Mesendoderm (in vitro differentiated cells): ENCODE results near the gene IFT81.

Source experiments
- DNase-seq: peaks from one replicate; pipeline ENCODE4 v3.0.0; 2013
- H2AK5ac ChIP-seq: 2 replicates; pipeline ENCODE4 v1.6.1; 2013; ENCODE audit warnings: low read length, inconsistent platforms
- H2BK120ac ChIP-seq: 2 replicates; pipeline ENCODE4 v1.6.1; 2013; ENCODE audit warnings: low read depth, mild to moderate bottlenecking, low read length, moderate library complexity, mixed read lengths
- H2BK15ac ChIP-seq: replicated peaks from 2 replicates; pipeline ENCODE4 v1.6.1; 2013; ENCODE audit warnings: low read depth, mild to moderate bottlenecking, moderate library complexity
- H2BK5ac ChIP-seq: 2 replicates; pipeline ENCODE4 v1.6.1; 2013; ENCODE audit warnings: low read length, inconsistent platforms
- H3K18ac ChIP-seq: 2 replicates; pipeline ENCODE4 v1.6.1; 2013; ENCODE audit warnings: mild to moderate bottlenecking, low read length, mixed read lengths
- H3K23ac ChIP-seq: one replicate; pipeline ENCODE4 v1.6.1; 2013; ENCODE audit warnings: low read length
- H3K27ac ChIP-seq: 2 replicates; pipeline ENCODE4 v1.5.1; 2013; ENCODE audit warnings: low read depth, mild to moderate bottlenecking, inconsistent platforms, low read length, moderate library complexity
- H3K27me3 ChIP-seq: 2 replicates; pipeline ENCODE4 v1.6.1; 2013; ENCODE audit warnings: low read length, control low read depth, mild to moderate bottlenecking, inconsistent platforms; ENCODE audit not compliant: insufficient read depth, poor library complexity
- H3K36me3 ChIP-seq: 2 replicates; pipeline ENCODE4 v1.6.1; 2013; ENCODE audit warnings: low read length, inconsistent platforms; ENCODE audit not compliant: control insufficient read depth, insufficient read depth
- H3K4ac ChIP-seq: one replicate; pipeline ENCODE4 v1.6.1; 2013; ENCODE audit warnings: low read depth, mild to moderate bottlenecking, low read length, moderate library complexity
- H3K4me1 ChIP-seq: 2 replicates; pipeline ENCODE4 v1.6.1; 2013; ENCODE audit warnings: low read depth, low read length, inconsistent platforms; ENCODE audit not compliant: control insufficient read depth
- H3K4me2 ChIP-seq: 2 replicates; pipeline ENCODE4 v1.6.1; 2013; ENCODE audit warnings: low read length
- H3K4me3 ChIP-seq: 2 replicates; pipeline ENCODE4 v1.5.1; 2013; ENCODE audit warnings: mild to moderate bottlenecking, low read length
- H3K56ac ChIP-seq: one replicate; pipeline ENCODE4 v1.6.1; 2013; ENCODE audit warnings: low read length
- H3K79me1 ChIP-seq: 2 replicates; pipeline ENCODE4 v1.6.1; 2013; ENCODE audit warnings: low read length, inconsistent platforms
- H3K79me2 ChIP-seq: 2 replicates; pipeline ENCODE4 v1.6.1; 2013; ENCODE audit warnings: mild to moderate bottlenecking, low read length; ENCODE audit not compliant: control insufficient read depth, insufficient read depth
- H3K9ac ChIP-seq: 2 replicates; pipeline ENCODE4 v1.6.1; 2013; ENCODE audit warnings: low read length, inconsistent platforms
- H4K5ac ChIP-seq: one replicate; pipeline ENCODE4 v1.6.1; 2013; ENCODE audit warnings: low read length
- H4K8ac ChIP-seq: one replicate; pipeline ENCODE4 v1.6.1; 2013; ENCODE audit warnings: low read depth, mild to moderate bottlenecking, control low read depth, low read length, moderate library complexity
- WGBS: extraction: QIAGEN DNeasy Blood & Tissue Kit; methylation state at CpG from one replicate; pipeline ENCODE4 v1.1.7; 2013; ENCODE audit warnings: low lambda C conversion rate, missing lambda C conversion rate; ENCODE audit not compliant: insufficient coverage; ENCODE audit errors: extremely low coverage; 5-methylcytosine and 5-hydroxymethylcytosine counted together

IFT81 gene

GRCh38 chr12:110262442-110263388, 138.6 kb downstream of the IFT81 start:
- no peak overlapping the region for H3K27ac ChIP-seq
- no peaks in the 10 kb centered on the region for H3K79me1 ChIP-seq
- no peaks in the 10 kb centered on the region for H3K27me3 ChIP-seq
- H2BK5ac ChIP-seq = no peak overlapping the region
- H3K4me3 ChIP-seq = no peak overlapping the region
- DNase-seq = no peak
- no peak overlapping the region for H3K4me2 ChIP-seq
- WGBS = no CpG with 5 or more reads among the region's 17 CpGs
- H2BK120ac ChIP-seq = no peak overlapping the region
- H3K56ac ChIP-seq = no peak overlapping the region
- H3K36me3 ChIP-seq = no peaks in the 10 kb centered on the region
- H2AK5ac ChIP-seq = no peak overlapping the region
- no peaks in the 10 kb centered on the region for H3K79me2 ChIP-seq
- H4K5ac ChIP-seq = no peak overlapping the region
- H3K4me1 ChIP-seq = no peaks in the 10 kb centered on the region
- H4K8ac ChIP-seq = no peak overlapping the region
- H3K4ac ChIP-seq = no peak overlapping the region
- no peak overlapping the region for H2BK15ac ChIP-seq
- H3K18ac ChIP-seq = no peak overlapping the region
- H3K23ac ChIP-seq = no peak overlapping the region
- H3K9ac ChIP-seq = no peak overlapping the region

DNA sequence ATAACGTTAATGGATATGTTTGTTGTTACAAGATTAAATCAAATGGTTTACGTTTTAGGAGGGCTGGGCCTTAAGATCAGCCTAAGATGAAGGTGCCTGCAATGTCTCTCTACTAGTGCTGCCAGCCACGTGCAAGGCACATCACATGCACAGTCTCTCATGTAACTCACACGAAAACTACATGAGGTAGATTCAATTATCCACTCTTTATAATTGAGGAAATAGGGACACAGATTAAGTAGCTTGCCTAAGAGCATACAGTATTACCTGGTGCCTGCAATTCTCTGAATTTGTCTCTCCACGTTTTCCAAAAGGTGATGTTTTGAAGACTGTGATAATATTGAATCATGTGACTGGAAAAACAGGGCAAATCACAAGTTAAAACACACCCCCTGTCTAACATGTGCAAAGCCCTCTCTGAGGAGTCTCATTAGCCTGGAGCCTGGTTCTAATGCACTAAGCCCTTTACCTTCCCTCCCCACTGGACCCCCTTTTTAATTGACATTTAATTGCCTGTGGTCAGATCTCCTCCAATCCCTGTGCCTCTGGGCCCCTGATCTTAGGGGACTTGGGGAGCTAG, 142.3 kb downstream of the IFT81 start:
- no peak overlapping the region for H3K18ac ChIP-seq

DNA sequence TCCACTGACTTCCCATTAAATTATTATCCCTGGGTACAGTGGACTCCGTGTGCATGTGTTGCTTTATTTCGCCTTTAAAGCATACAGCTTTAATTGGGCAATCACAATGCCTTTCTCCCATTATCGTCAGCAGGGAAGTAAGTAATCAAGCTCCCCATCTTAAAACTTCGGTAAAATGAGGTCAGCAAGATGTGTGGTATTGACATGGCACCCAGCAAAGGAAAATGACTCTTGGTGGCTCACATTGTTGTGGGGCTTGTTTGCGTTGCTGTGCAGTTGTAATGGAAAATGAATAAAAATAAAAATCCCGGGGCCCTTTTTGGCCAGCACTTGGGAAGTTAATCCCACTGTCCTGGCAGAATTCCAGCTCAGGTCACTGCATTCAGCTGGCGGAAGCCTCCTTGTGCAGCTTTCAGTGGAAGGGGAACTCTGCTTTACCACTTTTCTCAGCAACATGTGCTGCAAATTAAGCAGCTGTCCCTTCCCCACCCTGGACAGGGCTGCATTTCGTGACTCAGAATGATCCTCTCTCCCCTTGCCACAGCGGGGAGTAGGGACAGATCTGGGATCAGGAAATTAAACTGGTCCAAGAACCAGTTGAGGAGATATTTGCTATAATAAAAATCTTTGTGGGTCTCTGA, 142.9 kb downstream of the IFT81 start:
- no peak overlapping the region for H3K27ac ChIP-seq
- no peaks in the 10 kb centered on the region for H3K36me3 ChIP-seq
- no peak overlapping the region for H2BK120ac ChIP-seq
- no CpG with 5 or more reads among the region's 9 CpGs for WGBS
- H3K4me3 ChIP-seq = no peak overlapping the region
- H2BK5ac ChIP-seq = no peak overlapping the region
- no peak overlapping the region for H3K18ac ChIP-seq
- no peak overlapping the region for H2BK15ac ChIP-seq
- H3K23ac ChIP-seq = no peak overlapping the region
- no peak overlapping the region for H4K8ac ChIP-seq
- no peak overlapping the region for H3K56ac ChIP-seq
- no peak overlapping the region for H3K4me2 ChIP-seq
- peaks cover 7% of the 10 kb centered on the region for H3K4me1 ChIP-seq
- H3K79me1 ChIP-seq = no peaks in the 10 kb centered on the region
- H3K4ac ChIP-seq = no peak overlapping the region
- no peaks in the 10 kb centered on the region for H3K27me3 ChIP-seq
- no peak overlapping the region for H3K9ac ChIP-seq
- DNase-seq = no peak
- no peak overlapping the region for H2AK5ac ChIP-seq
- no peak overlapping the region for H4K5ac ChIP-seq
- no peaks in the 10 kb centered on the region for H3K79me2 ChIP-seq

More for the DNA sequence above, 142.3 kb downstream of the IFT81 start:
- Histone ChIP-seq H3K27me3 (no peaks in the 10 kb centered on the region), H3K27ac (no peak overlapping the region), H4K5ac (no peak overlapping the region), H3K9ac (no peak overlapping the region), H3K4me2 (no peak overlapping the region), H3K4me3 (no peak overlapping the region), H2BK5ac (no peak overlapping the region), H2AK5ac (no peak overlapping the region), H3K36me3 (no peaks in the 10 kb centered on the region), H3K4me1 (peaks cover 7% of the 10 kb centered on the region), H4K8ac (no peak overlapping the region), H3K4ac (no peak overlapping the region), H3K79me1 (no peaks in the 10 kb centered on the region), H3K23ac (no peak overlapping the region), H2BK120ac (no peak overlapping the region), H3K56ac (no peak overlapping the region), H3K79me2 (no peaks in the 10 kb centered on the region), H2BK15ac (no peak overlapping the region)
- WGBS = no CpG with 5 or more reads among the region's 5 CpGs
- DNase-seq = no peak
